NOMO-1 treated with DMSO at 0.1 percent for 48 hours (cell line): ENCODE results near the gene HTR2C.
A peak's percentile ranks its signal among the peaks of the same experiment; 100 is the strongest.
"Not testable (repeated sequence)": the region's sequence is repeated elsewhere in the genome, so short reads cannot be mapped to it uniquely, and the experiment has no call there.

Source experiments
- DNase-seq: peaks from one replicate; lab custom pipeline; 2025; ENCODE audit not compliant: unreplicated experiment; lab: John Stamatoyannopoulos, UW

Gene HTR2C

DNA sequence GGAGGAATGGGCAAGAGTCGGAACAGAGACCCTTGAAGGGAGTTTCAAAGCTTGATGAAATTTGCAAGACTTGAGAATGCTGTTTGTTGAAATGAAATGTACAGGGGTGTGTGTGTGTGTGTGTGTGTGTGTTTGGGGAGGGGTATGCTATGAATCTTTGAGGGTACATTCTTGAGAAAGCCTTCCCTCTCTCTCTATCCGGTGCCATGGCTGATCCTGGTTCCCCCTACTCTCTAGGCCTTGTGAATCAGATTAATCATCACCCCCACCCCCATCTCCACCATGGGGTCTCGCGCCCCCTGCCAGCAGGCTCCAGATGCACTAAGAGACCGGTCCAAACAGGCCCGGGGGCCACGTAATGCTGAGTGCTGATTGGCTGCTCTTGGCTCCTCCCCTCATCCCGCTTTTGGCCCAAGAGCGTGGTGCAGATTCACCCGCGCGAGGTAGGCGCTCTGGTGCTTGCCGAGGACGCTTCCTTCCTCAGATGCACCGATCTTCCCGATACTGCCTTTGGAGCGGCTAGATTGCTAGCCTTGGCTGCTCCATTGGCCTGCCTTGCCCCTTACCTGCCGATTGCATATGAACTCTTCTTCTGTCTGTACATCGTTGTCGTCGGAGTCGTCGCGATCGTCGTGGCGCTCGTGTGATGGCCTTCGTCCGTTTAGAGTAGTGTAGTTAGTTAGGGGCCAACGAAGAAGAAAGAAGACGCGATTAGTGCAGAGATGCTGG lies at the start of gene HTR2C:
HTR2C (plus strand) TSS at position 441 of the 729 bp plus-strand sequence. CDS start 142,851 bp downstream, outside the sequence.
- no peak for DNase-seq

DNA sequence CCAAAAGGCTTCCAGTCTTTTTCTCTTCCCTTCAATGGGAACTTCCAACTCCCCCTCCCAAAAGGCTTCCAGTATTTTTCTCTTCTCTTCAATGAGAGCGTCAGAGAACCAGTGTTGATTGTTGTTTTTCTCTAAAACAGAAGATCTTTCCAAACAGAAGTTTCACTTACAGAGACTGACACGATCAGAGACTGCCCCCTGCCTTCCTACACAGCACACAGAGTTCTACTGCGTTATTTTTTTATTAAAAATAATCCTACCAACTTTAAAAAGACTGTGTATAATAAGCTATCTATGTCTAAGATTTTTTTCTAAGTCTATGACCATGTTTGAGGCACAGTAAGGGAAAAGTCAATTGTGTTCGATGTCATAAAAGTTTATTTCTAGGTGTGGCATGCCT lies 3.5 kb upstream of the HTR2C start:
- DNase-seq, result no peak

DNA sequence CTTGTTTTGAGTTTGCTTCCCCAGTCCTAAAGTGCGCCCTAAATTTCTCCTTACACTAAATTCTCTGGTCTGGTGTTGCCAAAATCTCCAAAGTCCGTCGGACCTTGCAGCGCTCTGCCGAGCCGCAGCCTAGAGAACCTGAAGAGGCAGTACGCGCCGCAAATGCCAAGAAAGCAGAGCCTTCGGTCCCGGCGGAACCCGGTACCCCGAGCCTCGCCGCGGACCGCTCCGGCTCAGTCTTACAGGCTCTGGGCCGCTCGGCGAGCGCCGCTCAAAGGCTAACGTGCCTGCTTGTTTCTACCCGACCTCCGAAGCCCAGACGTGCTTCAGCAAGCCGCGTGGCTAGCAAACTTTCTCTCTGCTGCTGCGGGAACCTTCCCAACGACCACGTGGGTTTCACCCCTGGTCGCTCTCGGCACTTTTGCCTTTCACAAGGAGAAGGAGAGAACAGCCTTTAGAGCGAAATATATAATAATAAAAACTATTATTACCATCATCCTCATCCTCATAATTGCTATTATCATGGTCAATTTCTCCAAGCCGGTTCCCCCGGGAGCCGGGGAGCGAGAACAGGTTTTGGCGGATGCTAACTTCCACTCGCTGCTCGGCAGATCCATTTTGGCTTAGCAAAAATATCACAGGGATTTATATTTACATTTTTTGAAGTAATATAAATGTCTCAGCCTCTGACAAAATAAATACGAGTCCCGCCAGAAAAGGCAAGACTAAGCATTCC lies 2.2 kb upstream of the HTR2C start:
- no peak for DNase-seq

DNA sequence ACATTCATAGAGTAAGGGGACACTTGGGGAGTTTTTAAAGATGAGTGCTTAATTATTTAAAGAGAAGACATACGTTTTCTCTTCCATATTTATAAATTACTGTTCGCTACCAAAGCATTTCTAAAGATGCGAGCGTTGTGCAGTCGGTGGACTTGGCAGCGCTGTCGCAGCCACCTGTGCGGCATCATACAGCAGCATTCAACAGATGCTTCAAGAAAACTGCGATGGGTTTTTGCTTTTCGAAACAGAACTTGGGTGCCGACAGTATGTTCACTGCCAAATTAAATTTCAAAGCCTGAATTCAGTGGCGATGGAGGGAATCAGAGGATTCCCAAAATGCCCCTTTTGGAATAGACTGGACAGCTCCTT lies 1.6 kb upstream of the HTR2C start:
- no peak for DNase-seq

DNA sequence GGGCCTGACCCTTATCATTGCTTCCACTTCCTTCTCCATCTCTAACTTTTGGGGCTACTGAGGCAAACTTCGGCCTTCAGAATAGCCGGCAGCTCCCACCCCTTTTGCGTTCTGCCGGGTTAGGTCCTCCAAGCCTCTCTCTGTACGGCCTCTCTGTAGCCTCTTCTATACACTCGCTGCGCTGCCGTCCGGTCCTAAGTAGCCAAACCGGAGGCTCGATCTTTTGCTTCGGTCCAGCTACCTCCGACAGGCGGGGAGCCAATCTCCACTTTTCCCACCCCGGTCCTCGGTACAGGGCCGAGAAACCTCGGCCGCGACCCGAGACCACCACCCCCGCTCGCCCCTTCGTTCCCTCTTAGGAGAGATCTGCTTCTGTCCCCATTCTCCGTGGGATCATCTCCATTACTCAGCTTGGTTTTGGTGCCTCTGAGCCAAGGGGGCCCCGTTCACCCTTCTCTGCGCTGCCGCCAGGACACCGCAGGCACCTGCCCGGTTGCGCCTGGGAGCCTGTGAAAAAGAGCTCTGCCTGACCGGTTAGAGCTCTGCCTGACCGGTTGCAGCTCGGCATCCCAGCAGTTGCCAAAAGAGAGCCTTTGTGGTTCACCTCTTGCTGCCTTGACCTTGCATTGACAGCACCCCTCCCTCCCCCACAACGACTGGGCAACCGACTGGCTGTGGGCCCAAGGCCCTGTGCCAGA lies 1.0 kb upstream of the HTR2C start:
- no peak for DNase-seq

DNA sequence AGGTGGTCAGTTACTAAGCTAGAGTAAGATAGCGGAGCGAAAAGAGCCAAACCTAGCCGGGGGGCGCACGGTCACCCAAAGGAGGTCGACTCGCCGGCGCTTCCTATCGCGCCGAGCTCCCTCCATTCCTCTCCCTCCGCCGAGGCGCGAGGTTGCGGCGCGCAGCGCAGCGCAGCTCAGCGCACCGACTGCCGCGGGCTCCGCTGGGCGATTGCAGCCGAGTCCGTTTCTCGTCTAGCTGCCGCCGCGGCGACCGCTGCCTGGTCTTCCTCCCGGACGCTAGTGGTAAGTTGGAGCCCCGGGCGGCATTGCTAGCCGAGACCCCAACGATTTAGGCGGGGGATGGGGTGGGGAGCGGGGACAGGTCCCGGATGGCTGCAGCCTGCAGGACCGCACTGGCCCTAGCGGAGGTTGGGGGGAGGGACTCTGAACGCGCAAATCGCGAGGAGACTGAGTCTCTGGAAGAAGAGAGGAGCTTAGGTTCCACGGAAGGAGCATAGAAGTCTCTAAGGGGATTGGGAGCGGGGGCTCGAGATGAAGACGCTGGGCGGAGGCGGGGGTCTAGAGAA lies 573 bp downstream of the HTR2C start:
- no peak for DNase-seq

DNA sequence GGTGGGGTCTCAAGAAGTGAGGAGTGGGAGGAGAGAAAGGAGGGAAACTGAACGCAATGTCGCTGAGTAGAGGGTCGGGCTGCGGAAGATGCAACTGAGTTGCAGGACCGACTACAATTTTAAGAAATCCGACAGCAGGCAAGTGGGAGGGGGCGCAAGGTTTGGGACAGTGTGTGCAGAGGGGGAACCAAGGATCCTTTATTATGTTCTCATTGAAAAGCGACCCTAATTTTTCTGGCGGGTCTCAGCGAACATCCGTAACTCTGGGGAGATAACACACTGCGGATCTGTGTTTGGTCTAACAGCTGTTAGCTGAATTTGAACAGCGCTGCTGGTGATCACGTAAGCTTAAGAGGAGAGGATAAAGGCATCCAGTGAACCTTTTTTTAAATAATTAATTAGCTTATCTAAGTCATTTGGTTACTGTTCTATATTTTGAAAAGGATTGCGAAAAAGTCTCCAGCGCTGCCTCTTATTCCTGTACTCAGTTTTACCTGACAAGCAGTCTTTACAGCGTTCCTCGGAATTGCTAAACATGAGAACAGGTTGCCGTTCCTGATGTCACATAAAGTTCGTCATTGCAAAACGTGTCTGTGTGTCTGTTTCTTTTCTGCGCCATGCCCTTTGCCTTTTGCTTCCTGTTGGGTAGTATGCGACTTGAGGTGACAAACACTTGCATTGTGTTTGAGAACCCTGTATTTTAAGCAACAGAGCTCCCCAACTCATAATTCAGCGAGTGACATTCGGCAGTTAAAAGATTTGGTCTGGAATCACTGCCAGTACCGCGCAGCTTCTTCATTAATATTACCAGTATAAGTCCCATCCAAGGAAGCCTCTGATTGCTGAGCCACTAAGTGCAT lies 1.3 kb downstream of the HTR2C start:
- DNase-seq, result no peak

DNA sequence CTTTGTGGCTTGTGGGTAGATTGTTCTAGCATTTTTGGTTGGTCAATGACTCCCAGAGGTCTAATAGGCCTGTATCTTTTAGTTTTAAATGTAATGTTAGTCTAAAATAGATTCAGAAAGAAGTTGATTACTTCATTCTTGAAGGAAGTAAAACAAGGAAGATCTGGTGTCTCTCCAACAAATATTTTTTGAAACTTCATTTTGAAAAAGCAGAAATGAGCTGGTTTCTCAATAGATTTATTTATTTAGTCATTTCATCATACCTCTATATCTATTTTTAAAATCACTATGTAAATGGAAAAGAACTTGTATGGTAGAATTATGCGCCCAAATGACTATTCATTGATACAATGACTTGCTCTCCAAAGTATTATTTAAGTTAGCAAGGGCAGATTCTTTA lies 7.2 kb downstream of the HTR2C start:
- DNase-seq, result peak; percentile 68

DNA sequence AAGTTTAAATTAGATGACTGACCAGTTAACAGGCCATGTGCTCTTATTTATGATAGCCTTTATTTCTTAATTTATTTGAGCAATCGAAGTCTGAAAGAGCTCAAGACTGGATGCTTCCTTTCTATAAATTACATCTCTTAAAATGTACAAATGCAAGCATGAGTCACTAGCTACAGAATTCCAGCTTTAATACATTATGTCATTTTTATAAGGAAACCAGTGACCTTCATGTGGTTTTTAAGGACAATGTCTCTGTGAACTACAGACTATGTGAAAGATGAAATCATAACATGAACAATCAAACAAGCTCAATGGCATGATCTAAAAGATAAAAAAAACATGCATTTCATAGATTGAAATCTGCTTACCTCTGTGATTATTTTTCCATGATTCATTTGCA lies 15.4 kb downstream of the HTR2C start:
- no peak for DNase-seq

DNA sequence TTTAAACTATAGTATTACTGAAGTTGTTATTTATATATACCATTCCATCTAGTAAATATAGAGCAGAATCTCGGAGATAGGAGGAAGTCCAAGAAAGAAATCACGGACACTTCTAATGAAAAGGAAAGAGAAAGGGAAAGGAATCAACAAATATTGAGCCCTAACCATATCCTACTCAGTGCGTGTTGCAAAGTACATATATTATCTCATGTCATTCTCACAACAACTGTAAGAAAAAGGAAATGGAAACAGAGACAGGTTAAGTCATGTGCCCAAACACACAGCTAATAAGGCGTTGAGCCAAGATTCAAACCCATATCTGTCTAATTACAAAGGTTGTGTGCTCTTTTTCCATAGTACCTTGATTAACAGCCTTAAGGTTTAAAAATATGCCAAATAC lies 16.0 kb downstream of the HTR2C start:
- no peak for DNase-seq

DNA sequence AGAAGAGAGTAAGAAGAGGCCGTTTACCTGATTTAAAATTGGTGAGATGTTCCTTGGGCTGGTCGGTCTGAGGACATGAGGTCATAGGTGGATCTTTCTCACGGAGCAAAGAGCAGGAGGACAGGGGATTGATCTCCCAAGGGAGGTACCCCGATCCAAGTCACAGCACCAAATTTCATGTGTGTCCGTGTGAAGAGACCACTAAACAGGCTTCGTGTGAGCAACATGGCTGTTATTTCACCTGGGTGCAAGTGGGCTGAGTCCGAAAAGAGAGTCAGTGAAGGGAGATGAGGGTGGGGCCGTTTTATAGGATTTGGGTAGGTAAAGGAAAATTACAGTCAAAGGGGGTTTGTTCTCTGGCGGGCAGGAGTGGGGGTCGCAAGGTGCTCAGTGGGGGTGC lies 22.7 kb downstream of the HTR2C start:
- DNase-seq, result not testable (repeated sequence)

DNA sequence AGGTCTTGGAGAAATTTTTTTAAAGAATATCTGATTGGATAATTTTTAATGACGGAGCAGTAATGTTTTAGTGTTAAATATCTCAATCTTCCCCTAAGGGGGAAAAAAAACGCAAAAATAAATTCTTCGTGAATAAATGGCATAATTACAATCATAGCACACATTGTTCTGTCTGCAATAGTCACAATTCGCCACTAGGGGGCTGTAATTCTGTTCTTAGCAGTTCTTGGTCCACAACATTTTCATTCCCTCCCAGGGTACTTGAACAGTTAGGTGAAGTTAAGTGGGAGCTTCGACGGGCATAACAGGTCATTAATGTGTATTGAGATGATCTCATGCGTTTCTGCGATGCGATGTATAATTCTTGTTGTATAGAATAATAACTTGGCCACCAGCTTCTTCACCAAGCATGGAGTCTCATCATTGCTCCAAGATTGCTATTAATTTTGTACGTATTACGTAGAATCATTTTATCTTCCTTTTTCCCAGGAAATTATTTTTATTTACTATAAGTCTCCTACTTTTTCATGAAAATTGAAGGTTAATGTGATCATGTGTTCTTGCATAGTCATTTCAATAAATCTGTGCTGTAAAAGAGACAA lies 27.2 kb downstream of the HTR2C start:
- DNase-seq, result peak; percentile 25

DNA sequence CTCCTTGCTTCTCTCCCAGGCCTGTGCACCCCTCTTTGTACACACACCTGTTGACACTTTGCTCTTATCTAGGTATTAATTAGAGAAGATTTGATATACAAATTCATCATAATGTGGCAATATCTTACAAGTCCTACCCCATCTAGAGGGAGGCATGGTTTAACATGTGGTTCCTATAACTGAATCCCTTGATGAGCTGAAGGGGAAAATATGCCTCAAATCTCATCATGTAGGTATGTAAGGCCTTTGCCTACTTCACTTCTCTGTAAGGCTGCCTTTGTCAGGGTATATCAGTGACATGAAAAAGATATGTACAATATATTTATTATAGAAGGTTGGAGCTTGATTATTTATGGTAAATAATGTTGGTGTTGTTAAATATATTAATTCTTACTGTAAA lies 31.9 kb downstream of the HTR2C start:
- no peak for DNase-seq

DNA sequence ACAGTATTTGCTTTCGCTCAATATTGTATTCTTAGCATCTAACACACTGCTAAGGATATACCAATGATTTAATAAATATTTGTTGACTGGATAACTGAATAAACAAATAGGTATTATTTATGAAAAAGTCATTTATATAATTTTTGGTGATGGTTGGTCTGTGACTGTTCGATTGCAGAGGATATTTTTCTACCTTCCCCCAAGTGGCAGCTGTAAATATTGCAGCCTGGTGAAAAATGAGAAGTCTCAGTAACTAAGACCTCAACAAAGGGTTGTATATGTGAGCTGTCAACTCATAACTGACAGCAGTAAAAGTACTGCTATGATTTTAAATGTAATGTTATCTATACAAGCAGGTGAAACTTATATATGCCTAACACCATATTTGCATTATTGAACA lies 36.0 kb downstream of the HTR2C start:
- DNase-seq, result peak; percentile 21

DNA sequence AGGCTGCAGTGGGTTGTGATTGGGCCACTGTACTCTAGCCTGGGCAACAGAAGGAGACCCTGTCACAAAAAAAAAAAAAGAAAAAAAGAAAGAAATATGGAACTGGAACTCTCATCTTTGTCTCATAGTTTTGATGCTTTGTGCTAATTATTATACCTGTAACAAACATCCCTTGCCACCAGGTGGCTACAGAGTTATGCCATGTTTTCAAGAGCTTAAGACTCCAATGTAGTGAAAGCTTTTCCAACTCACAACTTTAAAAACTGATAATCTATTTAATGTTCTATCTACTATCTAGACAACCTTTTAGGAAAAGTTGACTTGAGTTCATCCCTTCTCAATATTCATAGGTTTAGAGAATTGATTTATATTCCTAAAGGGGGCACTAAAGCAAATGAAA lies 42.4 kb downstream of the HTR2C start:
- no peak for DNase-seq

DNA sequence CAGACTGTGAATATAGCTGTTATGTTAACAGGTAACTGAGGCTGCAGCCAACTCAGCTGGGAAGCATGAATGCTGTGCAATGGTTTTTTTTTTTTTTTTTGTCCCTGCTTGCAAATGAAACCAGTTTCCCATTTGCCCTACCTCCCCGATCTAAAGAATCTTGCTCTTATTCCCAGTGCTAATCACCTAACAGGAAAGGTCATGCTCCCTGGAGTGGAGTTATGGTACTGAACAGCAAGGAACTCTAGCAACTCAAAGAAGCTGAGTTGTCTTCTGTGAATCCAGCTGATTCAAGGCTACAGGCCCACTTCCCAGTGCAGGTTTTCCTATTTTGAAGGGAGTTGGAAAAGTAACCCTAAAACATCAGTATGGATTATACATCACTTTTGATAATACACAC lies 52.1 kb downstream of the HTR2C start:
- DNase-seq, result no peak

DNA sequence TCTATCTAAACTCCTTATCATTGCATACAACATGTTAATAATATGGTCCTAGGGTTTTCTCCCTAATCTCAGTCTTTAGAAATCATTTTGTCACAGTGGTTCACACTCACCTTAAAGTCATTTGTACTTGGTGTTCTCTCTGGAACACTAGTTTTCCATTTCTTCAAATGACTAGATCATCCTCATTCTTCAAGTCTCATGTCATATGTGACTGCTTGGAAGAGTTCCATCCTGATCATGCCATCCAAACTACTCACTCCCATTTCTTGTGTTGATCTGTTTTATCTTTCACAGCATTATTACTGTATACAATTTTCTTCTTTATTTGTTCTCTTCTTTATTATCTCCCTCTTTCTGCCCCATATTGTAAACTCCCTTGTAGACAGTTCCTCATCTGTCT lies 66.5 kb downstream of the HTR2C start:
- no peak for DNase-seq

DNA sequence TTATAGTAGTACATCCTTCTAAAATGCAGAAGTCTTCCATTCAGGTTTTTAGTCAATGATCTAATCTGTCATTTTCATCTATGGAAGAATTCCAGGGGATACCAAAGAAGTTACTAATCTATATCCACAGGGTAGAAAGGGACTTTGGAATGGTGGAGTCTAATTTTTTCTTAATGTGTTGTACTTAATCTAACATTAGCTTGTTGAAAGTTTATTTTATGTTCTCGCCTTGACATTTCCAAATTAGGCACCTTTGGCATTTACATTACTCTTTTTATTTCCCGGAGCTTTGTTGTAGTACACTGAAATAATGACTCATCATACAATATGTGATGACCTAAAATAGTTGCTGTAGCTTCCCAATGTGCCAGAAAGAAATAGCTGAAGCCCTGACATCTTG lies 91.5 kb downstream of the HTR2C start:
- no peak for DNase-seq

DNA sequence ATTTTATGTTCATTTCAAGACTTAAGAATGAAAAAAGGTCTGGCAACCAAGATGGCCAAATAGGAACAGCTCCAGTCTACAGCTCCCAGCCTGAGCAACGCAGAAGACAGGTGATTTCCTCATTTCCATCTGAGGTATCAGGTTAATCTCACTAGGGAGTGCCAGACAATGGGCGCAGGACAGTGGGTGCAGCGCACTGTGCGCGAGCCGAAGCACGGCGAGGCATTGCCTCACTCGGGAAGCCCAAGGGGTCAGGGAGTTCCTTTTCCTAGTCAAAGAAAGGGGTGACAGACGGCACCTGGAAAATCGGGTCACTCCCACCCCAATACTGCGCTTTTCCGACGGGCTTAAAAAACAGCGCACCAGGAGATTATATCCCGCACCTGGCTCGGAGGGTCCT lies 116.6 kb downstream of the HTR2C start:
- not testable (repeated sequence) for DNase-seq

DNA sequence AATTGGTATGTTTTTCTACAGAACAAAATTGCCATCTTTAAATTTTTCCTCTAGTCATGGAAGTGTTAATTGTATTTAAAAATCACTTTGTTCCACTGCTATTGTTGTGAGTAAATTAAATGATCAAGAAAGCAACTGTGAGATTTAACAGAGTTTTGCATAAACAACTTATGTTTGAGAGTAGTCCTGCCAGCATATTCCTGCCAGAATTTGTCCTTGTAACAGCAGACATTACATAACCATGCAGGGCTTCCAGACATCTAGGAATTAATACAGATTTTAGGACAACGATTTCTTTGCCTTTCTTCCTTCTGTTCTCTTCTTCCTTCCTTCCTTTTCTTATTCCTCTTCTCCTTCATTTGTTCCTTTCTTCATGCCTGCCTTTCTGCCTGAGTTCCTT lies 125.5 kb downstream of the HTR2C start:
- no peak for DNase-seq
